Stimulated activated CD4-positive, alpha-beta T cell treated with anti-CD3 and anti-CD28 coated beads, Interleukin-15, amount 100 ng/mL, for 1 hour (primary cell): ENCODE measurements around the gene SLC35F3.

Experiments used
- DNase-seq, 2 donors: peaks; one replicate each; pipeline ENCODE4 v3.0.0-alpha.2; 2020; ENCODE audit warnings: low read depth in 1 of 2, low spot score in 1 of 2

SLC35F3 gene

DNA sequence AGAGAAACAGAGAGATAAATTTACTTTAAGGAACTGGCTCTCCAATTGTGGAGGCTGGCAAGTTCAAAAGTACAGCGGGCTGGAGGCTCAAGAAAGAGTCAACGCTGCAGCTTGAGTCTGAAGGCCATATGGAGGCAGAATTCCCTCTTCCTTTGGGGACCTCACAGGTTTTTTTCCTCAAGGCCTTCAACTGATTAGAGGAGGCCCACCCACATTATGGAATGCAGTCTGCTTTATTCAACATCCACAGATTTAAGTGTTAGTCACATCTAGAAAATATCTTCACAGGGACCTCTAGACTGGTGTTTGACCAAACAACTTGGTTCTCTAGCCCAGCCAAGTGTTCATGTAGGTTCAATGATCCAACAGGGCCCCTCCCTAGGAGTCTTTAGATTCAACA lies 117.8 kb downstream of the SLC35F3 start:
- no peak for DNase-seq

GRCh38 chr1:234039603-234040002 lies 135.1 kb downstream of the SLC35F3 start:
- DNase-seq = no peak

DNA sequence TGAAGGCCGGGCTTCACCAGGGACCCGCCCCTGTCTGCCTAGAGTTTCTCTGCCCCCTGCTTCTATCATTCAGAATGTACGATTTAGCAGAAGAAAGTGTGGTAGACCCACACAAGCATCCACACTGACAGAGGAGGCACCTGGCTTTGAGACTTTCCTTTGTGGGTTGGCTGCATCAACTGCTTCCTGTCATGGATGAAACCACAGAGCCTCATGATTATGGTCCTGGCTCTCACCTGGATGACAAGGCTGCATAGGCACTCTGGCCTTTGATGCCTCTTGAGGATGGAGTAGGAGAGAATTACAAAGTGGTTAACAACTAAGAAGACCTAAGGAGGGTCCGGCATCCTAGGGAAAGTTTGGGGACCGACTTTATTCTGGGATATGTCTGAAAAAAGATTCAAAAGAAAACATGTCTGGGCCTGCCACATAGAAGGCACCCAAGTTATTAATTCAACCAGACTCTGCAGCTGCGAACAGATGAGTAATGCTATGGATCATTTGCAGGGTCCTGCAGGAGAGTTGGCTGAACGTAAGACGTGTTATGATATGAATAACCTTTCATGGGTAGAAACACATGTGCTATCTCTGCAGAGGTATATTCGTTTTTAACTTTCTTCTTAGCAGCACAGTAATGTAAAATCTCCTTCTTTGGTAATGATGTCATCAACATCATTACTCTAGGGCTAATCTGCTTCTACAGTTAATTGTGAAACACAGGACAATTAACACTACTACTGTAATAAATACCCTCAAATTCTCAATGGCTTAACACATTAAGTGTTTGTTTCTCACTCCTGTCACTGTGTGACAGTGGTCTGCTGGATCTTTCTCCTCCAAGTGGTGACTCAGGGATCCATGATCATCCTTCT lies 136.2 kb downstream of the SLC35F3 start:
- DNase-seq = no peak

- no peak for DNase-seq
Observed at GRCh38 chr1:234044079-234044478, 139.6 kb downstream of the SLC35F3 start.

DNA sequence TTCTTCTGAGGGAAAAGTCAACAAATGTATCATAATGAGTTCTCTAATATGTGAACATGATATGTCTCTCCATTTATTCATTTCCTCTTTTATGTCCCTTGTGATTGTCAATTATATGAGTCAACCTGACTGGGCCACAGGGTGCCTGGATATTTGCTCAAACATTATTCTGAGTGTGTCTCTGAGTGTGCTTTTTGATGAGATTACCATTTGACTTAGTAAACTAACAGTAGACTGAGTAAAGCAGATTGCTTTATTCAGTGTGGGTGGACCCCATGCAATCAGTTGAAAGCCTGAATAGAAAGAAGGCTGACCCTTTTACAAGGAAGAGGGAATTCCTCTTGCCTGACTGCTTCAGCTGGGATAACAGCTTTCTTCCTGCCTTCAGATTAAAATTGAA lies 142.6 kb downstream of the SLC35F3 start:
- DNase-seq = no peak

DNA sequence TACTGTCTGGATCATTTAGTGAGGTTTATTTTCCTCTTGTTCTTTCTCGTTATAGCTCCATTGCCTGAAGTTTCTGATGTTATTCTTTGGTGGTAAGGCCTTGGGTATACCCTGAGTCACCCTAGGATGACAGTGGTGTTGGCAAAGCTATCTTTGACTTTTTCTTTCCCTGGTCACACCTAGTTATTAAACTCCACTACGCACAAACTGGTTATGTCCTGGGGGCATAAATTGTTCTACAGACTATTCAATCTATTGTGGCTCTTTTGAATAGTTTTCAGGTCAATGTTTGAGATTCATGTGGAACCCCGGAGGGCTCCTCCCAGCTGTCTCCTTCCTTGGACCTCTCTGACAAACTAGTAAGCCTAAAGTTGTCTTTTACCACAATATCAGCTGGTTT lies 157.7 kb downstream of the SLC35F3 start:
- DNase-seq = no peak

DNA sequence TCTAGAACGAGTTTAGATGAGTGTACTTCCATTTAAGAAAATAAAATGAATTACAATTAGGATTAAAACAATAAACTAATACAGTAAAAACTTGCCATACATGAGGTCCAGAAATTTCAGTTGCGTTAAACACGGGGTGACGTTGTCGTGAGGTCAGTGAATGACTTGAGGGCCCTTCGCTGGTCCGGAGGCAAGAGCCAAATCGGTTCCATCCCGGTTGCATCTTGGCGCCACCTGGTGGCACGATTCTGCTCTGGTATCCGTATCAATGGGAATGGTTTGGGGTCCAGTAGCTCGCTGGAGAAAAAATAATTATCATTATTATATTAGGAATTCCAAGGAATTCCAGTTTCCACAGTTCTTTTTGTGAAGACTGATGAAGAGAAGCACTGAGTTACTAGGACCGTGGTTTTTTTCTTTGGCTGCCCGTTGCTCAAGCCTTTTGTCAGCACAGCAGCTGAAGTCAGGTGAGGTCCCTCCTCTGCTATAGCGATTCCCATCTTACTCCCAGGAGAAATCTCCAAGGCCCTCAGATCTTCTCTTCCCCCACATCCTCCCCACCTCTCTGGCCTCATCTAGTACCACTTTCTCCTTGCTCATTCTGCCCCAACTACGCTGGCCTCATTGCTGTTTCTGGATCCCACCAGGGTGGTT lies 161.4 kb downstream of the SLC35F3 start:
- peak; percentile 23 to 55 for DNase-seq

DNA sequence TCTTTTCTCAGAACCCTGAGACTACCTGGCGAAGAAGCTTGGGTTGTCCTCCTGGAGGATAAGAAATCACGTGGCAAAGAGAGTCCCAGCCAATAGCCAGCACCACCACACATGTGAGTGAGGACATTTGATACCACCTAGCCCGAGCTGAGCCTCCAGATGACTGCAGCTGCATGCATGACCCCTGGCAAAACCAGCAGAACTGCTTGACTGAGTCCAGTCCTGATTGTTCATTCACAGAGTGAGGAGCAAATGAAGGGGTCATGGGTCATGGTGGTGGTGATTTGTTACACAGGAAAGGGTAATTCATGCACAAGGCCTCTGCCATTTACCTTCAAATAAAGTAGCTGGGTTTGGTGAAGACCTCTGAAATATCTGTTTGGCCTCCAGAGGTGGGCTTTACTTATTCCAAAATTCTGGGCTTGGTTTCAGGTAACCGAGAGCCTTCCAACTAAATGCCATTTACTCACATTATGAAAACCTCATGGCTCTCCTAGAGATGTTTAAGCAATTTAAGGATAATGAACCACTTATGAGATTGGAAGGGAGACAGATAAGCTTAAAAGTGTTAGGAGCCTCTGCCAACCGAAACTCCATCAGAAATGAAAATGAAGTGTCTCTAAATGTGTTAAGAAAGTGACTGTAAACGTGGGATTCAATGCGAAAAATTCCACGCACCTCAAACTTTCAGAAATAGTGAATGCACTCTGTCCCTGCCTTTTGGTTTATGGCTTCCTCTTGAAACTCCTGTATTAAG lies 163.3 kb downstream of the SLC35F3 start:
- no peak for DNase-seq

- DNase-seq = no peak
Observed at GRCh38 chr1:234069760-234070159, 165.3 kb downstream of the SLC35F3 start.

DNA sequence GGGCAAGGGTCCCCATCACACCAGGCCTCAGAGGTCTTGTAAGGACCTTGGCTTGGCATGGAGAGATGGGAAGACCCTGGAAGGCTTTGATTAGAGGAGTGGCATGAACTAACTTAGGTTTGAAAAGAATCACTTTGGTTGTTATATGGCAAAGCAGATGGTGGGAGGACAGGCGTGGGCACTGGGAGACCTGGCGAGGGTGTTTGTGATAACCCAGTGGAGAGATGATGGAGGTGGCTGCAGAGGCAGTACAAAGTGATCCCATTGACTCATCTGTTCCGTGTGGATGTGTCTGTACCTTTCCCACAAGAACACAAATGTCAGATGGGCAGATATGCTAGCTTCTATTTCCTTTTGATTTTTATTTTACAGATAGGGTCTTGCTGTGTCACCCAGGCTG lies 168.3 kb downstream of the SLC35F3 start:
- DNase-seq = no peak

- DNase-seq = no peak
Observed at GRCh38 chr1:234078143-234078542, 173.7 kb downstream of the SLC35F3 start.

DNA sequence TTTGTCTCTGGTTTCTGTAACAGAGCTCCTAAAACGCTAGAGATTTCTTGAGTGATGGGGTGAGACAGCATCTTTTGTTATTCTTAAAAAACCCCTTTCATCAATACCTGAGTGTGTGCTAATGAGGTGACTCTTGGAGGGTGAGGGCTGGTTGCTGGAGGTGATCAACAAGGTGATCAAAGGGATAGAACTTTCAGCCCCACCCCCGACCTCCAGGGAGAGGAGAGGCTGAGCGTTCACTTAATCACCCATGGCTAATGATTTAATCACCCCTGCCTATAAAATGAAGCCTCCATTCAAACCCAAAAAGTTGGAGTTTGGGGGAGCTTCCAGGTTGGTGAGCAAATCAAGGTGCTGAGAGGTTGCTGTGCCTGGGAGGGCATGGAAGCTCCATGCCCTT lies 175.4 kb downstream of the SLC35F3 start:
- no peak for DNase-seq

GRCh38 chr1:234083460-234083859 lies 179.0 kb downstream of the SLC35F3 start:
- DNase-seq = no peak

- no peak for DNase-seq
Observed at GRCh38 chr1:234089396-234089795, 184.9 kb downstream of the SLC35F3 start.

GRCh38 chr1:234090212-234091064 lies 186.0 kb downstream of the SLC35F3 start:
- no peak for DNase-seq

- DNase-seq = no peak
Observed at GRCh38 chr1:234091065-234091401, 186.6 kb downstream of the SLC35F3 start.

GRCh38 chr1:234091876-234092275 lies 187.4 kb downstream of the SLC35F3 start:
- no peak for DNase-seq

GRCh38 chr1:234093107-234093506 lies 188.6 kb downstream of the SLC35F3 start:
- DNase-seq = no peak

GRCh38 chr1:234093741-234094140 lies 189.3 kb downstream of the SLC35F3 start:
- DNase-seq = no peak

- DNase-seq = no peak
Observed at GRCh38 chr1:234094172-234094571, 189.7 kb downstream of the SLC35F3 start.

DNA sequence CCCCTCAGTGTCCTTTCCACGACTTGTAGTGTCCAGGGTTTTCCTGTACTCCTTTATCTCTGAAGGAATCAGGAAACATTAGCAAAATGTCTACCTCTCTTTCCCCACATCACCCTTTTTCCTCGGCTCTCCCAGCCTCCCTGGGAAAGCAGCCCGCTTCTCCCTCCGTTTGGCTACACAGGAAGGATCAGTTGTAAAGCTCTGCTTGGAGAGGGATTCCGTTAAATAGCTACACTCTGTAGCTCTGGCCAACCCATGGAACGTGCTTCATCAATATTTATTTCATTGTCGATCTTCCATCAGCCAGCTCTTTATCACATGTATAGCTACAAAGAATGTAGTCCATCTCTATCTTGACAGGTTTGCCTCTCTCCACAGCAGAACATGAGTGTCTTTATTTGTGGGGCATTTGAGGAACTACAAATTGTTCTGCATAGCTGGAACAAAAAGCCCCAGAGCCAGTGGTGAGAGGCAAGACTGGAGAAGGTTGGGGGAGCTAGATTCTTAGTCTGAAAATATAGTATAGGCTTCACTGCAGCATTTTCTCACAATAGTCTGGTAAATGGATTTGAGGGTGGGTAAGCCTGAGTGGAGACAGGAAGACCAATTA lies 191.8 kb downstream of the SLC35F3 start:
- no peak for DNase-seq
